GM18502 (cell line): ENCODE results near the gene RUNX3.

Experiments used
- ATAC-seq: cut with Tn5 transposase; IDR thresholded peaks from one replicate; pipeline ENCODE4 v1.9.1; 2021; ENCODE audit warnings: mild to moderate bottlenecking; ENCODE audit not compliant: unreplicated experiment, poor library complexity

Gene RUNX3

GRCh38 chr1:24904731-24905354, 25.2 kb downstream of the RUNX3 start:
- ATAC-seq, result no peak

GRCh38 chr1:24903955-24904730, 25.9 kb downstream of the RUNX3 start:
- no peak for ATAC-seq

GRCh38 chr1:24903560-24903954, 26.5 kb downstream of the RUNX3 start:
- ATAC-seq, result no peak

GRCh38 chr1:24903011-24903461, 27.0 kb downstream of the RUNX3 start:
- no peak for ATAC-seq

DNA sequence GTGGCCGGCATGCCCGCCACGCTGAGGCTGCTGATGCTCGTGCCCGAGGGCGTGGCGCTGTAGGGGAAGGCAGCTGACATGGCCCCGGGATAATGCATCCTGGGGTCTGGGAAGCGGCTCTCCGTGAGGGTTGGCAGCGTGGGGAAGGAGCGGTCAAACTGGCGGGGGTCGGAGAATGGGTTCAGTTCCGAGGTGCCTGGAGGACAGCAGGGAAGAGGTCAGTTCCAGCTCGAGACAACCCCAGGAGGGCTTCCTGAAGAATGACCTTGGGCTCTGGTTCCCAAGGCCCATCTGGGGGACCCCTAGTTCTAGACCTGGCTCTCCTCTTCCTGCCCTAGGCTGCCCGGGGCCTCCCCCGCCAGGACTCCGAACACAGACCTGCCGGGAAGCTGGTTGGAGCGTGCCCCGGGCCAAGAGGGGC, 27.6 kb downstream of the RUNX3 start:
- ATAC-seq, result no peak

DNA sequence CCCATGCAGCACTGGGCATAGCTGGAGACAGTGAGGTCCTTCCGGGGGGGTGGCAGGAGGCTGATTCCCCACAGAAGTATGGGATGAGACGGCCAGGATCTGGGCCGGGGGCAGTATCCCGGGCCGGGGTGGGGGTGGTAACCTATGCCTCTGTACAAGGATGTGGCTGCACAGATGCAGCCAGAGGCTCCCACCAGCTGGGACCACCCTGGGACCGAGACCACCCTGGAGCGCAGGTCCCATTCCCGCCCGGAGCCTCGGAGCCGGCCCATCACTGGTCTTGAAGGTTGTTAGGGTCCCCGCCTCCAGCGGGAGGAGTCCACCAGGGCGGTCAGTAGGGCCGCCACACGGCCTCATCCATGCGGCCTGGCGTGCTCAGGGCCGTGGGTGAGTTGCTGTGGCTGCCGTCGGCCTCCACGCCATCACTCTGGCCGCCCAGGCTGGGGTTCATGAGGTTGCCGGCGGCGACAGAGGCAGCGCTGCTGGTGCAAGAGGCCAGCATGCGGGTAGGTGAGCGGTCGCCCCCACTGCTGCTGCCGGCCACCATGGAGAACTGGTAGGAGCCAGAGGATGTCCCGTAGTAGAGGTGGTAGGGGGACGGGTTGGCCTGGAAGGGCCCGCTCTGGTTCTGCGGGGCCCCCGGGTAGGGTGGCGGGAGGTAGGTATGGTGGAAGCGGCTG, 28.1 kb downstream of the RUNX3 start:
- ATAC-seq, result no peak

DNA sequence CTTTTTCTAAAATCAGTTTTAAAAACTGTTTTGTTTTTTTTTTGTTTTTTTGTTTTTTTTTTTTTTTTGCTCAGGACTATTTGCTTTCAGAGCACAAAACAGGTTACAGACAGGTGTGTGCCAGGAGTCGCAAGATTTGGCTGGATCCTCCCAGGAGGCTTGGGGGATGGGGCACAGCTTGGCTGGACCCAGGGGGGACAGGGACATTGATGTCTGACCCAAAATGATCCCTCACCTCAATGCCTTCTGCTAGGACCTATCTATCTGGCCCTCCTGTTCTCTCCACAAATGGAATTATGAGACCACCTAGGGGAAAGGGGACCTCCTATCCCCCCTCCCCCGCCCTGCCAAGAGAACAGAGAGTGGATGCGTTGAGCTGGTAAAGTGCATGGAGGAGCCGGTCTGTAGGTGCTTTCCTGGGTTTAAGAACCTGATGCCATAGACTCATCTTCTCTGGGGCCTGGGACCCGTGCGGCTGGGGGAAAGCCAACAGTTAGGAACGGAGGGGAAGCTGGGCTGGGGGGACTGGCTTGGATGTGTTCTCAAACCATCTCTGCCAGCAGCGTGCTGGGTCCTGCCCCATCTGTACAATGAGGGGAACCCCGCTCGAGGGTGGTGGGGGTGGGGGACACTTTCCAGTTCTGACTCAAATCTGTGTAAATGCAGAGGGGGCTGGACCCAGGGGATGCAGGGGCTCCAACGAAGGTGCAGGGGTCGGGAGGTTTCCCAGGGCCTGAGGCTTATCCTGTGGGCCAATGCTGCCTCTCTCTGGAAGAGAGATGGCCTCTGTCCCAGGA, 28.9 kb downstream of the RUNX3 start:
- no peak for ATAC-seq

- ATAC-seq, result no peak
Measured at GRCh38 chr1:24900486-24900849, 29.6 kb downstream of the RUNX3 start.

DNA sequence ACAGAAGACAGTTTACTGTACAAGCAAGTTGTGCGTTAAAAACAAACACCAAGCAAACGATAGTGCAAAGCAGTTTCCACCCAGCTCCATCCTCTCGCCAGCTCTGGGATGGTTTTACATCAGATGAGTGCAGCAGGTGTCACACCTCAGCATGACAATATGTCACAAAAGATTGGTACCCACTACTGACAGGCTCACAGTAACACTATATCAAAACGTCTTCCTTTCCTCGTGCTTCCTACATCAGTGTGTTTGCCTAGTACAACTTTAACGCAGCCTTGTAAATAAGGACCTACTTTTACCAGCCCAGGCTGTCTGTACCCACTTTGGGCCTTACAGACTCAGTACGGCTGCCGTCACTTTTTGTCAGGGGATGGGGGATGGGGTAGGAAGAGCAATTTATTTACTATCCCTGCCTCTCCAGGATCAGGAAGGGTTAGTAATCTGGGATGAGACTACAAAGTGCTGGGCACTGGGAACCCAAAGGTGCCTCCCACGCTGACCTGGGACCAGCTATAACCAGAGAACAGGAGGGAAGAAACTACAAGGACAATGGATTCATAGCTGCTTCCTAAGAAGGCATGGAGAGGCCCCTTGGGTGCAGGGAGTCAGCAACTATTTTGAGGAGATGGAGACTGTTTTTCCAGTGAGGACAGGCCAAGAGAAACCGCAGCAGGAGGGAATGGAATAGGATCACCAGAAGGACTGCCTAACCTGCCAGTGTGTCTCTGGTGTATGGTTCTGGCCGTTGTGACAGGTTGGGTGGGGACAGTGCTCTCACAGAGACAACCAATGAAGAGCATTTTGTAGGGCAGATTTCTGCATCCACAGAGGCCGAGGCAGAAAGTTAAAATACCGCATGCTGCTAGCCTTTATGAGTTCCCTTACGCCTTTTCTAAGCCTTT, 30.2 kb downstream of the RUNX3 start:
- no peak for ATAC-seq

GRCh38 chr1:24898909-24899439, 31.1 kb downstream of the RUNX3 start:
- no peak for ATAC-seq

GRCh38 chr1:24898152-24898908, 31.7 kb downstream of the RUNX3 start:
- no peak for ATAC-seq

- ATAC-seq, result no peak
Measured at GRCh38 chr1:24897263-24898151, 32.6 kb downstream of the RUNX3 start.

GRCh38 chr1:24896596-24897262, 33.3 kb downstream of the RUNX3 start:
- ATAC-seq, result no peak

DNA sequence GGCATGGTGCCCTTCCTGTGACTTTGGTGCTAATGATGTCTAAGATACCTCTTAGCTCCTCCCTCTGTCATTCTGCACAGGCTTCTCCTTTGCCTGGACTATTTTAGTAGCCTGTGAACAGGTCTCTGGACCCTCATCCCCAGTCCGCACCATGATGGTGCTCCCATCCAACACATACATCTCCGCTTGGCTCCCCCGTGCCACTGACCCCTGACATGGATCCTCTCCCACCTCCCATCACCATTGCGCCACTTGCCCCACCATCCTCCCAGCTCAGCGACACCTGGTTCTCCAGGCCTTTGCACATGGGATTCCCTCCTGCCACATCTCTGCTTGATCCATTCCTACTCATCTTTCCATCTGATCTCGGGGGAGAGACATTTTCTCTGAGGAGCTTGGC, 33.9 kb downstream of the RUNX3 start:
- ATAC-seq, result no peak

GRCh38 chr1:24895511-24895910, 34.6 kb downstream of the RUNX3 start:
- ATAC-seq, result no peak

- ATAC-seq, result no peak
Measured at GRCh38 chr1:24894002-24894401, 36.1 kb downstream of the RUNX3 start.

- ATAC-seq, result no peak
Measured at GRCh38 chr1:24893431-24893830, 36.6 kb downstream of the RUNX3 start.
